GM10266 (cell line): ENCODE data around the gene TAF8.

ENCODE experiments used
- DNase-seq: peaks from one replicate; pipeline ENCODE4 v3.0.0; 2012; ENCODE audit errors: extremely low spot score
- CTCF ChIP-seq: IDR thresholded peaks from 2 replicates; pipeline ENCODE4 v1.5.1; 2012; ENCODE audit warnings: mild to moderate bottlenecking, low read depth; ENCODE audit not compliant: control insufficient read depth, insufficient read depth; ENCODE audit errors: missing control alignments

Gene TAF8

GRCh38 chr6:42022755-42023384 is 27.5 kb upstream of the TAF8 start:
- TF ChIP-seq CTCF = no peak
- no peak for DNase-seq

- TF ChIP-seq CTCF = no peak
- peak; percentile 64 for DNase-seq
These were observed 25.1 kb upstream of the TAF8 start for GRCh38 chr6:42025066-42025844.

GRCh38 chr6:42025845-42026243 is 24.5 kb upstream of the TAF8 start:
- TF ChIP-seq CTCF = no peak
- no peak for DNase-seq

GRCh38 chr6:42026540-42026939 is 23.8 kb upstream of the TAF8 start:
- TF ChIP-seq CTCF = no peak
- DNase-seq = no peak

- no peak for DNase-seq
- no peak for TF ChIP-seq CTCF
These were observed 21.9 kb upstream of the TAF8 start for GRCh38 chr6:42028234-42029061.

- no peak for DNase-seq
- TF ChIP-seq CTCF = no peak
These were observed 21.1 kb upstream of the TAF8 start for GRCh38 chr6:42029062-42029685.
